ENCODE data around the gene SFXN2.

SFXN2 gene

GRCh38 chr10:102762401-102763015 is 48.1 kb downstream of the SFXN2 start:
- Histone ChIP-seq H3K4me3 (ENCODE audit: insufficient read depth in 1 of 2, low read depth in 1 of 2, low read length in 2 of 2) (peak overlapping the region in 1 of 2 experiments; percentile 15), H4K91ac (ENCODE audit: low read length) (peak overlapping the region; percentile 65), H3K27me3 (ENCODE audit: control insufficient read depth in 1 of 2, insufficient read depth in 1 of 2, low read length in 2 of 2) (no peaks in the 10 kb centered on the region), H3K23ac (ENCODE audit: low read length in 2 of 2) (no peak overlapping the region), H3K27ac (ENCODE audit: low read length, poor library complexity, severe bottlenecking) (no peak overlapping the region), H3K4ac (ENCODE audit: low read depth in 1 of 2, low read length in 2 of 2) (no peak overlapping the region), H3K14ac (ENCODE audit: low read length in 2 of 2) (no peak overlapping the region), H2AK5ac (ENCODE audit: low read length, severe bottlenecking) (no peak overlapping the region), H3K18ac (ENCODE audit: low read depth in 1 of 2, low read length in 2 of 2) (no peak overlapping the region), H4K8ac (ENCODE audit: low read length) (no peak overlapping the region), H3K9ac (ENCODE audit: low read length) (peak overlapping the region; percentile 36), H2BK120ac (ENCODE audit: low read depth, low read length) (no peak overlapping the region), H2AFZ (ENCODE audit: low read depth, low read length) (no peak overlapping the region), H3K9me3 (ENCODE audit: control insufficient read depth, low read length) (no peaks in the 10 kb centered on the region), H2BK12ac (ENCODE audit: low read length in 2 of 2) (peak overlapping the region in 1 of 2 experiments; percentile 63), H3K36me3 (ENCODE audit: control insufficient read depth in 1 of 2, insufficient read depth in 2 of 2, low read depth in 1 of 2, low read length in 2 of 2) (peaks cover 10 to 11% of the 10 kb centered on the region in 2 experiments), H2BK5ac (ENCODE audit: low read depth, low read length, poor library complexity, severe bottlenecking) (no peak overlapping the region), H3K4me2 (ENCODE audit: low read length, poor library complexity, severe bottlenecking) (no peak overlapping the region), H2BK15ac (ENCODE audit: low read depth, poor library complexity, severe bottlenecking) (no peak overlapping the region), H3K4me1 (ENCODE audit: control insufficient read depth, insufficient read depth, low read depth, low read length) (peaks cover 25% of the 10 kb centered on the region), H3K79me1 (replicated peaks; ENCODE audit: low read length, poor library complexity, severe bottlenecking) (peaks cover 33% of the 10 kb centered on the region)
- 100% methylated on average over 7 of the region's 7 CpGs for WGBS
- no peak for DNase-seq

GRCh38 chr10:102763037-102763607 is 48.7 kb downstream of the SFXN2 start:
- H3K36me3 ChIP-seq (ENCODE audit: control insufficient read depth in 1 of 2, insufficient read depth in 2 of 2, low read depth in 1 of 2, low read length in 2 of 2), result peaks cover 10 to 11% of the 10 kb centered on the region in 2 experiments
- no peak overlapping the region for H3K4me2 ChIP-seq (ENCODE audit: low read length, poor library complexity, severe bottlenecking)
- H3K9ac ChIP-seq (ENCODE audit: low read length), result peak overlapping the region; percentile 56
- no peak for DNase-seq
- no peaks in the 10 kb centered on the region for H3K27me3 ChIP-seq (ENCODE audit: control insufficient read depth in 1 of 2, insufficient read depth in 1 of 2, low read length in 2 of 2)
- H3K27ac ChIP-seq (ENCODE audit: low read length, poor library complexity, severe bottlenecking), result no peak overlapping the region
- no peak overlapping the region for H2AK5ac ChIP-seq (ENCODE audit: low read length, severe bottlenecking)
- H4K91ac ChIP-seq (ENCODE audit: low read length), result no peak overlapping the region
- no peak overlapping the region for H3K23ac ChIP-seq (ENCODE audit: low read length in 2 of 2)
- no peak overlapping the region for H3K4me3 ChIP-seq (ENCODE audit: insufficient read depth in 1 of 2, low read depth in 1 of 2, low read length in 2 of 2)
- H3K79me1 ChIP-seq (replicated peaks; ENCODE audit: low read length, poor library complexity, severe bottlenecking), result peaks cover 34% of the 10 kb centered on the region
- no peak overlapping the region for H4K8ac ChIP-seq (ENCODE audit: low read length)
- H3K18ac ChIP-seq (ENCODE audit: low read depth in 1 of 2, low read length in 2 of 2), result no peak overlapping the region
- no peak overlapping the region for H2AFZ ChIP-seq (ENCODE audit: low read depth, low read length)
- H2BK12ac ChIP-seq (ENCODE audit: low read length in 2 of 2), result no peak overlapping the region
- H3K9me3 ChIP-seq (ENCODE audit: control insufficient read depth, low read length), result no peaks in the 10 kb centered on the region
- H3K4me1 ChIP-seq (ENCODE audit: control insufficient read depth, insufficient read depth, low read depth, low read length), result peaks cover 25% of the 10 kb centered on the region
- WGBS, result 75% methylated on average over 7 of the region's 7 CpGs
- no peak overlapping the region for H2BK120ac ChIP-seq (ENCODE audit: low read depth, low read length)
- H3K4ac ChIP-seq (ENCODE audit: low read depth in 1 of 2, low read length in 2 of 2), result no peak overlapping the region
- no peak overlapping the region for H2BK15ac ChIP-seq (ENCODE audit: low read depth, poor library complexity, severe bottlenecking)
- H3K14ac ChIP-seq (ENCODE audit: low read length in 2 of 2), result no peak overlapping the region
- H2BK5ac ChIP-seq (ENCODE audit: low read depth, low read length, poor library complexity, severe bottlenecking), result no peak overlapping the region

- H3K18ac ChIP-seq (ENCODE audit: low read depth in 1 of 2, low read length in 2 of 2), result peak overlapping the region in 1 of 2 experiments; percentile 57
- peaks cover 25% of the 10 kb centered on the region for H3K4me1 ChIP-seq (ENCODE audit: control insufficient read depth, insufficient read depth, low read depth, low read length)
- peak overlapping the region in 1 of 2 experiments; percentile 28 for H3K14ac ChIP-seq (ENCODE audit: low read length in 2 of 2)
- peak overlapping the region; percentile 60 for H2BK15ac ChIP-seq (ENCODE audit: low read depth, poor library complexity, severe bottlenecking)
- no peak overlapping the region for H3K4ac ChIP-seq (ENCODE audit: low read depth in 1 of 2, low read length in 2 of 2)
- no peak overlapping the region for H4K91ac ChIP-seq (ENCODE audit: low read length)
- no peak overlapping the region for H2BK120ac ChIP-seq (ENCODE audit: low read depth, low read length)
- peak overlapping the region; percentile 29 for H2AK5ac ChIP-seq (ENCODE audit: low read length, severe bottlenecking)
- peaks cover 36% of the 10 kb centered on the region for H3K79me1 ChIP-seq (replicated peaks; ENCODE audit: low read length, poor library complexity, severe bottlenecking)
- no peak for DNase-seq
- H3K27ac ChIP-seq (ENCODE audit: low read length, poor library complexity, severe bottlenecking), result peak overlapping the region; percentile 4
- H3K36me3 ChIP-seq (ENCODE audit: control insufficient read depth in 1 of 2, insufficient read depth in 2 of 2, low read depth in 1 of 2, low read length in 2 of 2), result peaks cover 10 to 11% of the 10 kb centered on the region in 2 experiments
- 63% methylated on average over 5 of the region's 6 CpGs for WGBS
- peak overlapping the region in 1 of 2 experiments; percentile 54 for H2BK12ac ChIP-seq (ENCODE audit: low read length in 2 of 2)
- H4K8ac ChIP-seq (ENCODE audit: low read length), result no peak overlapping the region
- H3K9me3 ChIP-seq (ENCODE audit: control insufficient read depth, low read length), result no peaks in the 10 kb centered on the region
- H3K27me3 ChIP-seq (ENCODE audit: control insufficient read depth in 1 of 2, insufficient read depth in 1 of 2, low read length in 2 of 2), result no peaks in the 10 kb centered on the region
- no peak overlapping the region for H2BK5ac ChIP-seq (ENCODE audit: low read depth, low read length, poor library complexity, severe bottlenecking)
- H3K4me2 ChIP-seq (ENCODE audit: low read length, poor library complexity, severe bottlenecking), result no peak overlapping the region
- H3K23ac ChIP-seq (ENCODE audit: low read length in 2 of 2), result no peak overlapping the region
- H2AFZ ChIP-seq (ENCODE audit: low read depth, low read length), result no peak overlapping the region
- H3K9ac ChIP-seq (ENCODE audit: low read length), result peak overlapping the region; percentile 26
- H3K4me3 ChIP-seq (ENCODE audit: insufficient read depth in 1 of 2, low read depth in 1 of 2, low read length in 2 of 2), result no peak overlapping the region
Measured at GRCh38 chr10:102764470-102765161, 50.2 kb downstream of the SFXN2 start.

GRCh38 chr10:102765336-102765735 is 50.9 kb downstream of the SFXN2 start:
- WGBS, result 91% methylated on average over 5 of the region's 7 CpGs
- no peak overlapping the region for H4K8ac ChIP-seq (ENCODE audit: low read length)
- H3K18ac ChIP-seq (ENCODE audit: low read depth in 1 of 2, low read length in 2 of 2), result no peak overlapping the region
- H3K4me2 ChIP-seq (ENCODE audit: low read length, poor library complexity, severe bottlenecking), result no peak overlapping the region
- no peak overlapping the region for H3K14ac ChIP-seq (ENCODE audit: low read length in 2 of 2)
- H2BK15ac ChIP-seq (ENCODE audit: low read depth, poor library complexity, severe bottlenecking), result no peak overlapping the region
- H3K9me3 ChIP-seq (ENCODE audit: control insufficient read depth, low read length), result no peaks in the 10 kb centered on the region
- no peak overlapping the region for H2BK5ac ChIP-seq (ENCODE audit: low read depth, low read length, poor library complexity, severe bottlenecking)
- no peak overlapping the region for H4K91ac ChIP-seq (ENCODE audit: low read length)
- no peak overlapping the region for H2BK12ac ChIP-seq (ENCODE audit: low read length in 2 of 2)
- H3K23ac ChIP-seq (ENCODE audit: low read length in 2 of 2), result no peak overlapping the region
- no peak for DNase-seq
- no peak overlapping the region for H2BK120ac ChIP-seq (ENCODE audit: low read depth, low read length)
- H3K79me1 ChIP-seq (replicated peaks; ENCODE audit: low read length, poor library complexity, severe bottlenecking), result peaks cover 35% of the 10 kb centered on the region
- no peak overlapping the region for H2AFZ ChIP-seq (ENCODE audit: low read depth, low read length)
- H3K27ac ChIP-seq (ENCODE audit: low read length, poor library complexity, severe bottlenecking), result peak overlapping the region; percentile 4
- H3K36me3 ChIP-seq (ENCODE audit: control insufficient read depth in 1 of 2, insufficient read depth in 2 of 2, low read depth in 1 of 2, low read length in 2 of 2), result peaks cover 10 to 11% of the 10 kb centered on the region in 2 experiments
- H3K4me3 ChIP-seq (ENCODE audit: insufficient read depth in 1 of 2, low read depth in 1 of 2, low read length in 2 of 2), result no peak overlapping the region
- no peak overlapping the region for H3K9ac ChIP-seq (ENCODE audit: low read length)
- no peaks in the 10 kb centered on the region for H3K27me3 ChIP-seq (ENCODE audit: control insufficient read depth in 1 of 2, insufficient read depth in 1 of 2, low read length in 2 of 2)
- H2AK5ac ChIP-seq (ENCODE audit: low read length, severe bottlenecking), result peak overlapping the region; percentile 48
- H3K4me1 ChIP-seq (ENCODE audit: control insufficient read depth, insufficient read depth, low read depth, low read length), result peaks cover 26% of the 10 kb centered on the region
- H3K4ac ChIP-seq (ENCODE audit: low read depth in 1 of 2, low read length in 2 of 2), result no peak overlapping the region
